ENCODE data around the gene CFAP73.

- TF ChIP-seq CTCF (IDR thresholded peaks at IDR 0.05; ENCODE audit: poor library complexity, severe bottlenecking), result no peak
- TF ChIP-seq EP300 (conservative IDR thresholded peaks at IDR 0.05; ENCODE audit: poor library complexity, severe bottlenecking), result no peak
- TF ChIP-seq EZH2 (IDR thresholded peaks at IDR 0.05; ENCODE audit: borderline replicate concordance, insufficient read depth, low read length, poor library complexity, severe bottlenecking), result no peak
- no peak for TF ChIP-seq SMC3 (conservative IDR thresholded peaks at IDR 0.05; ENCODE audit: poor library complexity)
- no peak for TF ChIP-seq RAD21 (conservative IDR thresholded peaks at IDR 0.05)
Observed at GRCh38 chr12:113134071-113134470, 15.5 kb upstream of the CFAP73 start.

Measured in neural cell (in vitro differentiated cells).